Activated naive CD8-positive, alpha-beta T cell treated with anti-CD3 and anti-CD28 coated beads for 36 hours (primary cell): ENCODE measurements around the gene TNK2. TPM values are rescaled to one million over a fixed set of nuclear protein-coding genes. Genes with fewer than 3 reads are reported as not detected.
A peak's percentile ranks its signal among the peaks of the same experiment; 100 is the strongest.

Experiments used
- DNase-seq: peaks from one replicate; pipeline ENCODE4 v3.0.0; 2021
- H3K27ac Mint-ChIP-seq: one replicate; pipeline ENCODE4 v1.8.0; 2022; ENCODE audit warnings: mild to moderate bottlenecking, moderate library complexity, mixed read lengths
- H3K27me3 Mint-ChIP-seq: one replicate; pipeline ENCODE4 v1.8.0; 2022; ENCODE audit warnings: mild to moderate bottlenecking, mixed read lengths
- H3K36me3 Mint-ChIP-seq: one replicate; pipeline ENCODE4 v1.8.0; 2021; ENCODE audit warnings: mild to moderate bottlenecking, mixed read lengths
- H3K4me1 Mint-ChIP-seq: one replicate; pipeline ENCODE4 v1.8.0; 2021; ENCODE audit warnings: mixed read lengths
- H3K4me3 Mint-ChIP-seq: one replicate; pipeline ENCODE4 v1.8.0; 2022; ENCODE audit warnings: mild to moderate bottlenecking, moderate library complexity, mixed read lengths
- H3K9me3 Mint-ChIP-seq: one replicate; pipeline ENCODE4 v1.8.0; 2022; ENCODE audit warnings: mixed read lengths
- total RNA-seq, 2 experiments: library from RNA; stranded (reverse); gene quantifications; one replicate each; pipeline ENCODE4 v1.2.3, GENCODE V29; 2021

Gene TNK2
- total RNA-seq, 2 experiments from 2014 or later, result 34.6 to 35.1 TPM

DNA sequence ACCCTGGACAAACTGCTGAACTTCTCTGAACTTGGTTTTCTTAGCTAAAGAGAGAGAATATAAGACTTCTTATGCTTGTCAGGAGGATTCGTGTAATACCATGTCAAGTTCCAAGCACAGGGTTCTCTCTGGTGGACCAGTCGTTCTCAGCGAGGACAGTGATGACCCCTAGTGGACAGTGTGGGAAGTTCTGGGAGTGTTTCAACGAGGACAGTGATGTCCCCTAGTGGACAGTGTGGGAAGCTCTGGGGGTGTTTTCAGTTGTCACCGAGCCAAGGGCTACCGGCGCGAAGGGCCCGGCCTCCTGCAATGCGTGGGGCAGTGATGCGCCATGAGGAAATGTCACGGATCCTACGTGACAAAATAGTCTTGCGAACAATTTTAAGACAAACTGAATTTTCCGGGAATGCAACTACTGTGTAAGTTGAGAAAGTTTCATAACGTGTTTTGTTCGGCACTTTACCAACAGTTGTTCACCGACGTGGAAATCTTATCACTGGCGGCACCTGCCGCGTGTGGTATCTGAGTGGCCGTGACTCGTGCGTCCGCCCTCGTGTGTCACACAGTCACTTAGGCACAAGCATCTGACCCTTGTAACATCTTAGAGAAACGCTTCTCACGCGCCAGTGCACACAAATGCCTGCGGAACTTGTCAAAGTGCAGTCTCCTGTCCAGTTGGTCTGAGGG, 57.4 kb downstream of the TNK2 start:
- Mint-ChIP-seq H3K36me3 (no peaks in the 10 kb centered on the region), H3K4me1 (peaks cover 7% of the 10 kb centered on the region), H3K4me3 (no peak overlapping the region), H3K27ac (no peak overlapping the region), H3K9me3 (no peaks in the 10 kb centered on the region), H3K27me3 (peaks cover 25% of the 10 kb centered on the region)
- DNase-seq, result peak; percentile 81

DNA sequence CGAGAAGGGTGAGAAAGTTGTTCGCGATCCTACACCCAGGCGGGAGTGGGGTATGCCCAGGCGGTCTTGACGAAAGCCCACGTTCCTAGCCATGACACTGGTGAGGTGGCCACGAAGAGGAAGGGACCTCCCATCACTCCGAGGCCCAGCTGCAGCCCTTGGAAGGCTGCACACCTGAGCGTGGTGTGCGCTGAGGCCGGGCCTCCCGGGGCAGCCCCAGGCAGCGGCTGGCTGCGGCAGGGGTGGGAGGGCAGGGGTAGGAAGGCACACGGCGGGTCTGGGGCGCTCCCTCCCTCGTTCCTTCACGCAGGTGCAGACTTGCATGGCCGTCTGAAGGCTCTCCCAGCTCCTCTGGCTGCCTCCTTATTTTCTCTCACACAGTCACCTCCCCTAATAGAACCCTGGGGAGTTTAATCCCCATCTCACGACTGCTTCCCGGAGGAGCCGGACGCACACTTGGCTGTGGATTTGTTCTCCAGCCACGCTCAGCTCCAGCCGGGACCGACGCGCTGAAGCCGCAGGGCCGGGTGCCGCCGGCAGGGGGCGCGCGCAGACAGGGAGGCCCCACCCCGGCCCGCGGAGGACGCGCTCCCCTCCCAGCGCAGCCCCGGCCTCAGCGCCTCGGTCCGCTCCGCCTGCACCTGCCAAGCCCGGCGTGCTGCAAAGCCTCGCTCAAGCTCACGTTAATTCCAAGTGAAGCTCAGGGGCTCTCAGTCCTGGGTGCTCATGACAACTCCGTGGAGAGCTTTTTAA, 58.9 kb downstream of the TNK2 start:
- DNase-seq, result peak; percentile 70
- peaks cover 9% of the 10 kb centered on the region for H3K4me1 Mint-ChIP-seq
- H3K27me3 Mint-ChIP-seq, result peaks cover 25% of the 10 kb centered on the region
- H3K36me3 Mint-ChIP-seq, result no peaks in the 10 kb centered on the region
- H3K9me3 Mint-ChIP-seq, result no peaks in the 10 kb centered on the region
- no peak overlapping the region for H3K27ac Mint-ChIP-seq
- no peak overlapping the region for H3K4me3 Mint-ChIP-seq

DNA sequence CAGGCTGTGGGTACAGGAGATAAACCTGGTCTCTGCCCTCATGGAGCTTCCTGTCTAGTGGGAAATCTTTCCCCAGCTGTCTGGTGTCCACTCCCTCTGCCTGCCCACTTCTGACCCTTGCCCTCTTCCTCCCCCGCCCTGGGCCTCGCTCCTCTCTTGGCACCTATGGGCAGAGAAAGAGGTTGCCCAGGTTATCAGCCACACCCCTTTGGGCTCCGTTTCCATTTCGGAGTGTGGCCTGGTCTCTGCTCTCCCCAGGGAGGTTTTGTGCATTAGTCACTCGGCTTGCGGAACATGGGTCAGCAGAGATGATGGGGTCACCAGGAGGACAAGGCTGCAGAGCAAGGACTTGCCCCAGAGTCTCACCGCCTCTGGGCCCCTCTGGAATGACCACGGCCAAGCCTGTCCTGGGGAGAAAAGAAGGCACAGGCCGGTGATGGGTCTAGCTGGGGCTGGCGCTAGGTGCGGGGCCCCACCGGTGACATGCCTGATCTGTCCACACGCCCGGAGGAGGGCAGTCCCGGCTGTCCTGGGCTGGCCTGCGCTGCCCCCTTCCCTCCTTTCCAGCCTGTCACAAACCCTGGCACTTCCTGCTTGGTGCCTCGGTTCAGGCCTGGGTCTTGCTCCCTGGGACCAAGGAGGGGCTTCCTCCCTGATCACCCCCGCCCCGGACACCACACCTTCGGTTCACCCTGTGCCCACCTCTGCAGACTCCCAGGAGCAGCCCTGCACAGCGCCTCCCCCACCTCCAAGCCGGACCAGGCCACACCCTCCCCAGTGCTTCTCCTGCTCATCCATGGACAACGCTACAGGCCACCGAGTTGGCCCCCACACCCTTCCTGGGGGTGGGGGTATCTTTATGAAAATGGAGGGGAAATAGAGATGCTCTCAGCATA, 61.0 kb downstream of the TNK2 start:
- Mint-ChIP-seq H3K27me3 (peaks cover 16% of the 10 kb centered on the region), H3K4me1 (peaks cover 9% of the 10 kb centered on the region), H3K9me3 (no peaks in the 10 kb centered on the region), H3K27ac (no peak overlapping the region), H3K36me3 (no peaks in the 10 kb centered on the region), H3K4me3 (no peak overlapping the region)
- DNase-seq, result no peak

DNA sequence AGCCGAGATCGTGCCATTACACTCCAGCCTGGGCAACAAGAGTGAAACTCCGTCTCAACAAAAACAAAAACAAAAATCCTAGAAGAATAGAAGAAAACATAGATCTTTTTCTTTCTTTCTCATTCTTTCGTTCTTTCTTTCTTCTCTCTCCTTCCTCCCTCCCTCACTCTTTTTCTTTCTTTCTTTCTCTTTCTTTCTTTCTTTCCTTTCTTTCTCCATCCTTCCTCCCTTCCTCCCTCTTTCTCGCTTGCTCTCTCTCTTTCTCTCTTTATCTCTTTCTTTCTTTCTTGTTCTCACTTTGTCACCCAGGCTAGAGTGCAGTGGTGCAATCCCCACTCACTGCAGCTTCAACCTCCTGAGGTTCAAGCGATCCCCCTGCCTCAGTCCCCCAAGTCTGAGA, 62.9 kb downstream of the TNK2 start:
- no peak overlapping the region for H3K27ac Mint-ChIP-seq
- H3K4me1 Mint-ChIP-seq, result peaks cover 2% of the 10 kb centered on the region
- no peak overlapping the region for H3K4me3 Mint-ChIP-seq
- H3K9me3 Mint-ChIP-seq, result no peaks in the 10 kb centered on the region
- H3K27me3 Mint-ChIP-seq, result peaks cover 10% of the 10 kb centered on the region
- no peaks in the 10 kb centered on the region for H3K36me3 Mint-ChIP-seq
- no peak for DNase-seq

DNA sequence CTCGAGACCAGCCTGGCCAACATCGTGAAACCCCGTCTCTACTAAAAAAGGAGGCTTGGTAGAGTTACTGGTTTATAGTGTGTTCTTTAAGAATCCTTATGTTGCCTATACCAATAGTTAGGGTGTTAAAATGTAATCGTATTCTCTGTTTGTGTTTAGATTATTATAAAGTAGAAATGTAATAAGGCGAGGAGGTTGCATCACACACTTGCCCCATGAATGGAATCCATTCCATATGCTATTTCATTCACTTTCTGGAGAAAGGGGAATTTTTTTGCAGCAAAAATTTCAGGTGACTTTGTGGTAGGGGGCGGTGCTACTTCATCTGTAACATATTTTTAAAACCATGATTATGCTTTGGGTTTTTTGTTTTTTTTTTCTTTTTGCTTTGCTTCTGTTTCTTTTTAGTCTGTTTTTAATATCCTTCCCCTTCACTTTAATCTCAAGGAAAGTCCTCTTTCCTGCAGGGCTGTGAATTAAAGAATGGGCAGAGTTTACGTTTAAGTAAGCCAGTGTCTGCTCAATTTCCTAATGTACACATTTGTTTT, 63.6 kb downstream of the TNK2 start:
- Mint-ChIP-seq H3K9me3 (no peaks in the 10 kb centered on the region), H3K27ac (no peak overlapping the region), H3K4me1 (peaks cover 2% of the 10 kb centered on the region), H3K36me3 (no peaks in the 10 kb centered on the region), H3K4me3 (no peak overlapping the region), H3K27me3 (peaks cover 10% of the 10 kb centered on the region)
- DNase-seq, result no peak

DNA sequence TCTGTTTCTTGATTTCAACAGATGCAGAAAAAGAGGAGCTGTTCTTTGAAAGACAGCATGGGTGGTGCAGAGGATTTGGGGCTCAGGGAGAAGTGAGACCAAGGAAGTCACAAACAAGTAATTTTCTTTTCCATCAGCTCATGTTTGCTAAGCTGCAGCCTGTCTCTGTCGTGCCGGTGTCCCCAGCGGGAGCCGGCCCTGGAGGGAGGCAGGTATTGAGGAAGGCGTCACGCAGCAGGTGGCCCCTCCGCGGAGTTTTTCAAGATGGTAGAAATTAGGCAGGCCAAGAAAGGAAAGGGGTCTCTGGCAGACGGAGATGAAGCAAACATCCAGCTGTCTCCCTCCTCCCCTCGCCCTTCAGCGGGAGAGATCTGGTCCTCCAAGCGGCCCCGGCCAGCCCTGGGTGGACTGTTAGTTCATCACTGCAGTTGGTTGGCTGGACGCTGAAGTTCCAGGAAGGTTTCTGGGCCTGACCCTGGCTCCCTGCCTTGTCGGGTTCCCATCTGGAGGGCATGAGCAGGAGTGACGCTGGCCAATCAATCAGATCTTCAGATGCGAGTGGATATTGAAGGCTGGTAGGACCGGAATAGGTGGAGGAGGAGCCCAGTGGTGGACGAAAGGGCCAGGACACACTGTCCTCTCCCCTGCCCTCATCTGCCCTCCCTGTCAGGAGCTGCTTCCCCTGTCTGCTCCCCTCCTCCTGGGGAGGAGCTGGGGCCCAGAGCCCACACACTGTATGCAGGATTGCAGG, 68.9 kb downstream of the TNK2 start:
- no peak for DNase-seq
- Mint-ChIP-seq H3K36me3 (no peaks in the 10 kb centered on the region), H3K27me3 (no peaks in the 10 kb centered on the region), H3K4me1 (no peaks in the 10 kb centered on the region), H3K4me3 (no peak overlapping the region), H3K9me3 (no peaks in the 10 kb centered on the region), H3K27ac (no peak overlapping the region)

DNA sequence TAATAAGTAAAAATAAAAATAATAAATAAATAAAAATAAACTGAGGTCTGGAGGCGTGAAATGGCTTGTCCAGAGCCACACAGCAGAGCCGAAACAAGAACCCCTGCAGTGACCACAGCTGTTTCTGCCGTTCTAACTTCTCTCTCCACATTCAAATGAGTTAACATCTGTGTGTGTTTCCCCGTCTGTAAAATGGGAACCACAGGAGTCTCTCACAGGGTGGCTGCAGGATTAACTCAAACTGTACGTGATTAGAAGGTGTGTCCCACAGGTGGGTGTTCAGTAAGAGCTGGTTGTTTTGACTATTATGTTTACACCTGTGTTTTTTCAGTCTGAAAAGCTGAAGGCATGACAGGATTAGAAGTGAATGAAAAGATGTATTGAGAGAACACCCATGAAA, 69.6 kb downstream of the TNK2 start:
- Mint-ChIP-seq H3K9me3 (no peaks in the 10 kb centered on the region), H3K36me3 (no peaks in the 10 kb centered on the region), H3K4me3 (no peak overlapping the region), H3K27me3 (no peaks in the 10 kb centered on the region), H3K27ac (no peak overlapping the region), H3K4me1 (no peaks in the 10 kb centered on the region)
- no peak for DNase-seq

DNA sequence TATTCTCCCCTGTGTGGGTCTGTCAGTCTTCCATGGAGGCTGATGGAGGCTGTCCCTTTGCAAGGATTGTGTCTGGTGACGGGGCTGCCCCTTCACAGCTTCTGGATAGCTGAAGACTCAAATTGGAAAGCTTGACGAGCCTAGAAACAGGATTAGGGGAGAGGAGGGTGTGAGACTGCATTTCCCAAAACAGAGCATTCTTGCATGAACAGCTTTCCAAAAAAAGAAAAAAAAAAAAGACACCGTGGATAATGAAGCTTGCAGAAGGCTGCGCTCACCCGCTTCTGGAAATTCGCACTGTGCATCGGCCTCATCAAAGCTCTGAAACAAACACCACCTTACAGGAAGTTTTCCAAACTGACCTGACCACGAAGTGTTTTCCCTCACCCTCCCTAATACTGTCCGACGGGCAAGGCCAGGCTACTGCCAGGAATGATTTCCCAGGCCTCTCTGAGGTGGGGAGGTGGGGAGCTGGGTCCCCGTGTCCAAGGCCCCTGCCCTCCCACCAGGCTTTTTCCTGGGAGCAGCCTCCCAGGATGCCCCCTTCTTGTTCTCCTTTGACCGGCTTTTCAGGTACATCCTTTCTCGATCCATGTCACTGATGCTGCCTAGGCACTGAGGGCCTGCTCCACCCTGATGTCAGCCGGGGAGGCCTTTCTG, 71.7 kb downstream of the TNK2 start:
- DNase-seq, result no peak
- H3K36me3 Mint-ChIP-seq, result no peaks in the 10 kb centered on the region

DNA sequence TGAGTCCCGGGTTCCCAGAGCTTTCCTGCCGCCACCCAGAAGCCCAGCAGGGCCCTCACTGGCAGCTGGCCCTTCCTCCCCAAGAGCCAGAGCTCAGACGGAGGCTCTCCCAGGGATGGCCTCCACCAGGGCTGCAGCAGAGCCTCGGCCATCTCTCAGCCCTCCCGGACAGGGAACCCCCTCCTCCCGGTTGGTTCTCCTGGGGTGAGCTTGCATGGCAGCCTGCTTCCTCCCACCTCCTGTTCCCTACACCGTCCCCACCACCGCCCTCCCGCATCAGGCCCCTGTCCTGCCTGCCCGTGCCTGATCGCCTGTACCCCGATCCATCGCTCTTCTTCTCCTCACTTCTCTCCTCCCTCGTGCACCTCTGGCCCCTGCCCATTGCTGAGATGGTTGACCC, 72.6 kb downstream of the TNK2 start:
- H3K36me3 Mint-ChIP-seq, result no peaks in the 10 kb centered on the region
- no peaks in the 10 kb centered on the region for H3K27me3 Mint-ChIP-seq
- H3K9me3 Mint-ChIP-seq, result no peaks in the 10 kb centered on the region
- H3K27ac Mint-ChIP-seq, result no peak overlapping the region
- H3K4me1 Mint-ChIP-seq, result no peaks in the 10 kb centered on the region
- H3K4me3 Mint-ChIP-seq, result no peak overlapping the region
- DNase-seq, result no peak

More for the DNA sequence above, 71.7 kb downstream of the TNK2 start:
- no peaks in the 10 kb centered on the region for H3K27me3 Mint-ChIP-seq
- no peaks in the 10 kb centered on the region for H3K4me1 Mint-ChIP-seq
- no peak overlapping the region for H3K4me3 Mint-ChIP-seq
- H3K27ac Mint-ChIP-seq, result no peak overlapping the region
- H3K9me3 Mint-ChIP-seq, result no peaks in the 10 kb centered on the region

DNA sequence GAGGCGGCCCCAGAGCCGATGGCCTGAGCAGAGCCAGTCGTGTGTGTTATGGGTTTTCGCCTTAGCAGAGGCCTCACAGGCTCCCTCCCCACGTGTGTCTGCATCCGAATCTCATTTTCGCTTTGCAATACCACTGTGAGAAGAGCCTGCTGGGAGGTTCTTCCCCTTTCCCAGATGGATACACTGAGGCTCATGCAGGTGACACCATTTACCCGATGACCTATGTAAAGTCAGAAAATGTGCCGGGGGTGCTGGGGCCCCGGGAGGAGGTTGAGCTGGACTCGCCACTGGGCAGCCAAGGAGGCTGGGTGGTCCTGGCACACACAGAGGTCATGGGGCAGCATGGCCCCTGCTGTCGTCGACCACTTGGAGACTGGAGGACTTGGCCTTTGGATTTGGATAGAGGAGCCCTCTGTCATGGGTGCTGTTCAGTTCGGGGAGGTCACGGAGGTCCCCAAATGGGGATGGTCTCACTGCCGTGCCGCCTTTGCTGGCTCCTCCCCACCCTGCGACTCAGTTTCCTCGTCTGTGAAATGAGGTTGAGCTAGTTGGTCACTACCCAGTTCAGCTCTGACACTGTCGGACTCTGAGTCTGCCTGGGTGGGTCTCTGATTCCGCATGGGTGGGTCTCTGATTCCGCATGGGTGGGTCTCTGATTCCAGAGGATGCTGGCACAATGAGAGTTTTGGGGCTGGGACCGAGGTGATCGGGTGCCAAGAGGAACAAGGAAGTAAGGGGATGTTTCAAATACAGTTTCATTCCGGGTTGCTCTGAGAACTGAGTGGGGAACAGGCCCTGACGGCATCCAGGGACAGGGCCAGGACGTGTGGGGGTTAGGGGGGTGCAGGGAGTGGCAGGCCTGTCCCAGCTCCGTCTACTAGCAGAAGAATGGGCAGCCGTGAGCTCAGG, 73.4 kb downstream of the TNK2 start:
- Mint-ChIP-seq H3K36me3 (no peaks in the 10 kb centered on the region), H3K4me3 (no peak overlapping the region), H3K4me1 (no peaks in the 10 kb centered on the region), H3K27ac (no peak overlapping the region), H3K9me3 (no peaks in the 10 kb centered on the region), H3K27me3 (no peaks in the 10 kb centered on the region)
- DNase-seq, result no peak

DNA sequence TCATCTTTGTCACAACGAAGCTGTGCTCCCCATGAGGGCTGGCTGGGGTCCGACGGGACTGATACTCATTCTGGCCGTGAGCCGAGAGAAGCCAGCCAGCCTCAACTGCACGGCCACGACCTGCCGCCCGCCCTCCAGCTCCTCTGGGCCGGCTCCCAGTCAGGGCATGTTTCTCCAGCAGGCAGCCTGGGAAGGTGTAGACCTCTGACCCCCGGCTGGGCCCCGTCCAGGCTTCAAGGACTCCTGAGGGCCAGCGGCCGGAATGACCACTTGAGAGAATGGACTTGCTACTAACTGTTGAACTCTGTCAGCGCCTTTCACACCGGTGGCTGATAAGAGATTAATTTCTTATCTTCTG, 78.5 kb downstream of the TNK2 start:
- Mint-ChIP-seq H3K9me3 (no peaks in the 10 kb centered on the region), H3K36me3 (no peaks in the 10 kb centered on the region), H3K27ac (no peak overlapping the region), H3K4me1 (no peaks in the 10 kb centered on the region), H3K27me3 (no peaks in the 10 kb centered on the region), H3K4me3 (no peak overlapping the region)
- DNase-seq, result no peak

DNA sequence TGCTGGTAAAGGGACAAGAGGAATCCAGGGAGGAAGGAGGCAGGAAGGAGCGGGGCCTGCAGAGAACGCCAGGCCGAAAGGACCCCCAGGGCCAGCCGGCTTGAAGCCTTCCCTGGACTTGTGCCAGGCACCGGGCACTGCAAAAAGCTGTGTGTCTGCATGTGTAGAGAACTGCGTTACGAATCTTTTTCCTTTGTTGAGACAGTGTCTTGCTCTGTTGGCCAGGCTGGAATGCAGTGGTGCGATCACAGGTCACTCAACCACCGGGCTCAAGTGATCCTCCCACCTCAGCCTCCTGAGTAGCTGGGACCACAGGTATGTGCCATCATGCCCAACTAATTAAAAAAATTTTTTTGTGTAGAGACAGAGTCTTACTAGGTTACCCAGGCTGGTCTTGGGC, 79.6 kb downstream of the TNK2 start:
- Mint-ChIP-seq H3K4me1 (no peaks in the 10 kb centered on the region), H3K9me3 (no peaks in the 10 kb centered on the region), H3K36me3 (no peaks in the 10 kb centered on the region), H3K27me3 (no peaks in the 10 kb centered on the region), H3K4me3 (no peak overlapping the region), H3K27ac (no peak overlapping the region)
- no peak for DNase-seq
